GM12864 (cell line): ENCODE results near the gene PLCG2.

Source experiments
- DNase-seq: peaks from one replicate; pipeline ENCODE4 v3.0.0-alpha.2; 2011; ENCODE audit warnings: low read depth
- H3K4me3 ChIP-seq: 2 replicates; pipeline ENCODE4 v1.5.1; 2011; ENCODE audit warnings: mild to moderate bottlenecking, low read depth, low read length, control low read depth
- CTCF ChIP-seq: IDR thresholded peaks from 2 replicates; pipeline ENCODE4 v1.5.1; 2011; ENCODE audit warnings: low read depth, mild to moderate bottlenecking, moderate library complexity, low read length, control low read depth, inconsistent platforms; ENCODE audit errors: missing control alignments

The PLCG2 gene

GRCh38 chr16:81937305-81938038 is 158.4 kb downstream of the PLCG2 start:
- DNase-seq: no peak
- no peak for TF ChIP-seq CTCF

GRCh38 chr16:81938326-81939163 is 159.5 kb downstream of the PLCG2 start:
- no peak overlapping the region for H3K4me3 ChIP-seq
- DNase-seq: no peak
- TF ChIP-seq CTCF: no peak

More at GRCh38 chr16:81937305-81938038, 158.4 kb downstream of the PLCG2 start:
- no peak overlapping the region for H3K4me3 ChIP-seq

- DNase-seq: no peak
- no peak overlapping the region for H3K4me3 ChIP-seq
- TF ChIP-seq CTCF: no peak
These were observed 160.3 kb downstream of the PLCG2 start for GRCh38 chr16:81939164-81940056.

- TF ChIP-seq CTCF: no peak
- no peak for DNase-seq
- no peak overlapping the region for H3K4me3 ChIP-seq
These were observed 161.9 kb downstream of the PLCG2 start for GRCh38 chr16:81940781-81941560.

- TF ChIP-seq CTCF: no peak
These were observed 163.0 kb downstream of the PLCG2 start for GRCh38 chr16:81942007-81942601.

GRCh38 chr16:81945665-81946064 is 166.6 kb downstream of the PLCG2 start:
- H3K4me3 ChIP-seq: no peak overlapping the region
- no peak for DNase-seq
- TF ChIP-seq CTCF: no peak

More at GRCh38 chr16:81942007-81942601, 163.0 kb downstream of the PLCG2 start:
- no peak overlapping the region for H3K4me3 ChIP-seq
- DNase-seq: no peak
